ENCODE data around the gene KLHL17.

KLHL17 gene

GRCh38 chr1:999725-1000356 lies 39.5 kb downstream of the KLHL17 start, which contains the start of gene HES4:
HES4 (minus strand) TSS chr1:1000097; CDS start chr1:999973, 124 bp downstream.
- Histone ChIP-seq H3K27ac (peak within 1 kb of the TSS; percentile 100), H3K4me3 (peak within 1 kb of the TSS; percentile 67 to 89), H3K4me1 (peaks cover 0 to 53% (median 27%) of the 10 kb centered on the region in 4 donors), H3K27me3 (no peaks in the 10 kb centered on the region), H3K36me3 (peaks cover 0 to 10% (median 0%) of the 10 kb centered on the region in 3 donors), H3K9me3 (no peaks in the 10 kb centered on the region)
- DNase-seq: peak; percentile 91 to 96
- intact Hi-C loops (cut with DNase I; ENCODE audit: low total_unique reads): no loop called here
- peak in 1 of 2 experiments; percentile 19 for TF ChIP-seq CTCF (IDR thresholded peaks at IDR 0.05)

GRCh38 chr1:1000357-1001056 lies 40.1 kb downstream of the KLHL17 start:
- intact Hi-C loops (cut with DNase I; ENCODE audit: low total_unique reads): no loop called here
- no peaks in the 10 kb centered on the region for H3K27me3 ChIP-seq
- peak overlapping the region; percentile 100 for H3K27ac ChIP-seq
- peak; percentile 59 to 93 for DNase-seq
- H3K9me3 ChIP-seq: no peaks in the 10 kb centered on the region
- peaks cover 0 to 60% (median 33%) of the 10 kb centered on the region in 4 donors for H3K4me1 ChIP-seq
- peak overlapping the region; percentile 67 to 89 for H3K4me3 ChIP-seq
- peaks cover 0 to 10% (median 0%) of the 10 kb centered on the region in 3 donors for H3K36me3 ChIP-seq
- TF ChIP-seq CTCF (IDR thresholded peaks at IDR 0.05): no peak

GRCh38 chr1:1001057-1001783 lies 40.8 kb downstream of the KLHL17 start:
- intact Hi-C loops (cut with DNase I; ENCODE audit: low total_unique reads): no loop called here
- H3K4me1 ChIP-seq: peaks cover 0 to 63% (median 37%) of the 10 kb centered on the region in 4 donors
- no peak for DNase-seq

DNA sequence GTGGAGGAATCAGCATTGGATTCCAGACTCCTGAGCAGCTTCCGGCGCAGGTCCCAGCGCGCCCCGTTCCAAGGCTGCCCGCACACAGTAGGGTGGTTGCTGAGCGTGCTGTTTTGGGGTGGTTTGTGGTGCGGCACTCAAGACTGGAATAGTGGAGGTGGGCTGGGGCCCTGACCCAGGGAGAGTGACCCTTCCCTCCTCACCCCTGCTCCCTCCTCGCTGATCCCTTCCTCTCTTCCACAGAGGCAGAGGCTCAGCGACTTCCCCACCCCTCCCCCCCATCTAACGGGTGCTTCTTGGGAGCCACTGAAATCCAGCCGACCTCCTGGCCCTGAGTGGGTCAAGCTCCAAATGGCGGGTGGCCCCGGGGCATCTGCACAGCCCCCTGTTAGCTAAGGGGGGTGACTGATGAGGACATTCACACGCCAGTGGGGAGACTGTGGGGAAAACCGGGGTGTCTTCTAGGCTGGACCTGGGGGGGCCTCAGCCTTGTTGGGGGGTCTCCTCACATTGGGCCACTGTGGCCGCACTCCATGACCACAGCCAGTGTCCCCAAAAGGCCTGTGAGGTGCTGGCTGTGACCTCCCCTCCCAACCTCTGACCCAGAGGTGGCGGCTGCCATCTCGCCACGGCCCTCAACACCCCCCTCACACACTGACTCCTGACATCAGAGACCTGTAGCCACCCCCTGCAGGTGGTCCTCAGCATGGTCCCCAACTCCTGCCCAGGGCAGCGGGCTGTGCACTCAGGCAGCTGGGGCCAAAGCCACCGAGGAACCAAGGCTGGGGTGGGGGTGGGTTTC lies 43.4 kb downstream of the KLHL17 start:
- Histone ChIP-seq H3K4me1 (peaks cover 0 to 46% (median 23%) of the 10 kb centered on the region in 4 donors), H3K27ac (no peak overlapping the region), H3K27me3 (peaks cover 0 to 5% of the 10 kb centered on the region in 2 donors), H3K36me3 (peaks cover 0 to 10% (median 0%) of the 10 kb centered on the region in 3 donors), H3K9me3 (no peaks in the 10 kb centered on the region), H3K4me3 (no peak overlapping the region)
- no peak for DNase-seq
- intact Hi-C loops (cut with DNase I; ENCODE audit: low total_unique reads): no loop called here
- no peak for TF ChIP-seq CTCF (IDR thresholded peaks at IDR 0.05)

More at GRCh38 chr1:1001057-1001783, 40.8 kb downstream of the KLHL17 start:
- Histone ChIP-seq H3K27ac (peak overlapping the region; percentile 100), H3K4me3 (peak overlapping the region; percentile 67 to 89), H3K27me3 (peaks cover 0 to 5% of the 10 kb centered on the region in 2 donors), H3K9me3 (no peaks in the 10 kb centered on the region), H3K36me3 (peaks cover 0 to 10% (median 0%) of the 10 kb centered on the region in 3 donors)
- no peak for TF ChIP-seq CTCF (IDR thresholded peaks at IDR 0.05)

- H3K9me3 ChIP-seq: no peaks in the 10 kb centered on the region
- no peak overlapping the region for H3K27ac ChIP-seq
- H3K27me3 ChIP-seq: peaks cover 0 to 5% of the 10 kb centered on the region in 2 donors
- no peak overlapping the region for H3K4me3 ChIP-seq
- peaks cover 0 to 10% (median 0%) of the 10 kb centered on the region in 3 donors for H3K36me3 ChIP-seq
- no peak for TF ChIP-seq CTCF (IDR thresholded peaks at IDR 0.05)
- intact Hi-C loops (cut with DNase I; ENCODE audit: low total_unique reads): no loop called here
- no peak for DNase-seq
- peaks cover 0 to 41% (median 23%) of the 10 kb centered on the region in 4 donors for H3K4me1 ChIP-seq
Observed at GRCh38 chr1:1004420-1004779, 44.0 kb downstream of the KLHL17 start.

All from tibial artery (tissue), 4 donors.